Activated CD8-positive, alpha-beta memory T cell treated with anti-CD3 and anti-CD28 coated beads for 1 hour (primary cell): Measurements from ENCODE around the gene CRISPLD2.

ENCODE experiments used
- DNase-seq, 2 donors: peaks; one replicate each; pipeline ENCODE4 v3.0.0-alpha.2; 2020; ENCODE audit warnings: low read depth in 1 of 2; ENCODE audit errors: extremely low read depth in 1 of 2

CRISPLD2 gene

DNA sequence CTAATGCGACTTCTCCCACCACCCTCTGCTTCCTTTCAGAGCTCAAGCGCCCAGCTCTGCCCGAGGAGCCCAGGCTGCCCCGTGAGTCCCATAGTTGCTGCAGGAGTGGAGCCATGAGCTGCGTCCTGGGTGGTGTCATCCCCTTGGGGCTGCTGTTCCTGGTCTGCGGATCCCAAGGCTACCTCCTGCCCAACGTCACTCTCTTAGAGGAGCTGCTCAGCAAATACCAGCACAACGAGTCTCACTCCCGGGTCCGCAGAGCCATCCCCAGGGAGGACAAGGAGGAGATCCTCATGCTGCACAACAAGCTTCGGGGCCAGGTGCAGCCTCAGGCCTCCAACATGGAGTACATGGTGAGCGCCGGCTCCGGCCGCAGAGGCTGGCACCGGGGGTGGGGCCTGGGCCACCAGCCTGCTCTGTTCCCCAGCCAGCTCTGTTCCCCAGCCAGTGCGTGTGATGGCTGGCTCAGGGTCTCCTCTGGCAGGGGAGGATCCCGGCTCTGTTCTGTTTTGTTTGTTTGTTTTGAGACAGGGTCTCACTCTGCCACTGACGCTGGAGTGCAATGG is 18.7 kb downstream of the CRISPLD2 start:
- DNase-seq: no peak

- no peak for DNase-seq
Observed at GRCh38 chr16:84839054-84839453, 19.3 kb downstream of the CRISPLD2 start.

GRCh38 chr16:84839956-84840355 is 20.2 kb downstream of the CRISPLD2 start:
- no peak for DNase-seq

DNA sequence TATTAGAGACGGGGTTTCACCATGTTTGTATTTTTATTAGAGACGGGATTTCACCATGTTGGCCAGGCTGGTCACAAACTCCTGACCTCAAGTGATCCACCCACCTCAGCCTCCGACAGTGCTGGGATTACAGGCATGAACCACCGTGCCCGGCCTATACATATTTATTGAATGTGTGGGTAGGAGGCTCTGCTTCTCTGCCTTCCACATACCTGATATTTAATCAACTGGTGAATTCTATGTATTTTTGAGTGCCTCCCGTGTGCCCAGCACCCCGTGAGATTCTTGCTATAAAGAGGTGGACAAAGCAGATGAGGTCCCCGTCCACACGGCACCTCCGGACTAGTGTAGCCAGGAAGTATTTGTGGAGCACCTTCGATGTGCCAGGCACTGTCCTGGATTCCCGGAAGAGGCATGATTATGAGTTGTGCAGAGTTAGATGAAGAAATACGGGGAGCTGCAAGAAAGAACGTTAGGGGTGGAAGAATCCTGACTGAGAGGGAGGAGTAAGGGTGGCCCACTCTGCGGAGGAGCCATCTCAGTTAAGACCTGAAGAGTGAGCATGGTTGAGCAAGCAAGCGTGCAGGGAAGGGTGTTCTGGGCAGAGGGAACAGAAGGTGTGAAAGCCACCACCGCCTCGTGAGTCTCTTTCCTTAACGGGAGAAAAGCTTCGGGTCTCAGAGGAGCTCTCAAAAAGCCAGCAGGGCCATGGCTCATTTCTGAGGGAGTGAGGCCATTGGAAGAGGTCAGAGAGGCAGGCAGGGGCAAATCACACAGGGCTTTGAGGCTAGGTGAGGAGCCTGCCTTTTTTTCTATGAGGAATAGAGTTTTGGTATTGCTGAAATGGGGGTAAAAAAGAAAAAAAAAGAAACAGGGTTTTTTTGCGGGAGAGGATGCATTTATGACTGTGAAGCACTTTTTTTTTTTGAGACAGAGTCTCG is 21.2 kb downstream of the CRISPLD2 start:
- DNase-seq: no peak

- no peak for DNase-seq
Observed at GRCh38 chr16:84841787-84842300, 22.1 kb downstream of the CRISPLD2 start.

- no peak for DNase-seq
Observed at GRCh38 chr16:84842516-84843148, 22.8 kb downstream of the CRISPLD2 start.

DNA sequence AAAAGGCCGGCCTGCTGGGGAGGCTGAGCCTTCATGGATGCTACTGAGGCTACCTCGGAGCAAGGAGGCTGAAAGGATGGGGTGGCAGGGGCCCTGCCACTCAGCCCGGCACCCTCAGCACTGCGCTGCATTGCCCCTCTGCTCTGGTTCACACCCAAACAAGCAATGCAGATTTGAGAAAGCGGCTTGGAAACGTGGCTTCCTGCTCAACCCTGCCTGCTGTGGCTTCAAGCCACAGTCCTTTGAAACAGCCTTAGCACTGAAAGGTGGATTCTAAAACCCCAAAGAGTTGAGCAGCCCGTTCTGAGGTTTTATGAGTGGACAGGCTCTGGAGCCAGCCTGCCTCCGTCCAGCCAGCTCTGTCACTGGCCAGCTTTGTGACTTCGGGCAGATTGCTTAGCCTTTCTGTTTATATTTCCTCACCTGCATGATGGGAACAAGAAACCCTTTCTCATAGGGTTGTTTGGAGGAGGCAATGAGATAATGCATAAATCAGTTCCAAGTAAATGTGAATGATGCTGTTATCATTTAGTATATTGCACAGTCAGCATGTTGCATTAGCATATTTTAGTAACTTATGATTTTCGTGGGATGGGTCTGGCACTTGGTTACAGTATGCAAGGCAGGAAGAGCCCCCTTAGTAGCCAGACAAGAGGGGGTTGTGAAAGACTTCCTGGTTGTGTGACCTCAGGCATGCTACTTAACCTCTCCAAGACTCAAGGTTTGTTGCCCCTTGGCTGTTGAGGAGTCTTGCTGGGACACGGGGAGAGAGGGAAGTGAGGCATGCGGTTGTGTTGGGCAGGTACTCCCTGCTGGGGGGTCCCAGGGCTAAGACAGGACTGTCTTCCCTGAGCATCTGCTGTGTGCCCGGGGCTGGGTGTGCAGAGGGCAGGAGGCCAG is 23.6 kb downstream of the CRISPLD2 start:
- DNase-seq: no peak

DNA sequence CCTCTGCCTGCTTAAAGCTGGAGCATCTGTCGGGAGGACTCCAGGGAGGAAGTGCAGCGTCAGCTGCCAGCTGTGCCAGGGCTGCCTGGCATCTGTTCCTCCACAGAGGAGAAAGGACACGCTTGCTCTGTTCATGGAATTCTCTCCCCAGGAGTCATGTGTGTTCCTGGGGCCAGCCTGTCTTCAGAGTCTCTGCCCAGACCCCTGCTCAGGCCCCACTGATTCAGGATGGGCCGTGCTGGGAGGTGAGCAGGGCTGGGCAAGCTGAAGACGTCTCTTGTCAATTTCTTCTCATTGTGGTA is 24.2 kb downstream of the CRISPLD2 start:
- no peak for DNase-seq

DNA sequence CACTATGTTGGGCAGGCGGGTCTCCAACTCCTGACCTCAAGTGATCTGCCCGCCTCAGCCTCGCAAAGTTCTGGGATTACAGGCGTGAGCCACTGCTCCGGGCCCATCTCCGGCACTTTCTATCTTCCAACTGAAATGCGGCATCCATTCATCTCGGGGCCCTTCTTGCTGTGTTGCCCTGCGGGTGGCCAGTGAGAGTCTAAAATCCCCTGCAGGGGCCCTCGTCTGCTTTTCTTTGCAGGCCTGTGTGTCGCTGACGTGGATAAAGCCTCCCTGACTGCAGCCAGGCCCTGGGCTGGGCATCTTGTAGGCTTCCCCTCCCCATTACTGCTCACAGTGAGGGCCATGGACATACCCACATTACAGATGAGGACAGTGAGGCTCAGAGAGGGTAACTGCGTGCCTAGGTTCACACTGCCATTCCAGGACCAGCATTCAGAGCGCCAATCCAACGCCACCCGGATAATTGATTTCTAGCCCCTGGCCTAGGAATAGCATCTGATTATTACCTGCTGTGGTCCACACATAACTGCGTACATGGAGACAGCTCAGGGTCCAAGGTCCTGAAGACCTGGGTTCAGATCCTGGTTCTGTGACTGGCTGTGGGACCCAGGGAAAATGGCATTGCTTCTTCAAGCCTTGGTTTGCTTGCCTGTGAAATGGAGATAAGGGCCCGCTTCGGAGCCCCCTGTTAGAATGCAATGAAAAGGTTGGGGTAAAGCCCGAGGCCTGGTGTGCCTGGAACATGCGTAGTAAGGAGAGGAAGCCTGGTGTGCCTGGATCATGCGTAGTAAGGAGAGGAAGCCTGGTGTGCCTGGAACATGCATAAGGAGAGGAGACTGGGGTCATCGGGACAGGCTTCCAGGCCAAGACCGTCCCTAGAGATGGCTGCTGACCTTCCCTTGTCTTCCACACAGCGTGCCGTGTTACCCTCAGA is 25.0 kb downstream of the CRISPLD2 start:
- DNase-seq: no peak

GRCh38 chr16:84845496-84846002 is 25.8 kb downstream of the CRISPLD2 start:
- no peak for DNase-seq

GRCh38 chr16:84847564-84848355 is 28.0 kb downstream of the CRISPLD2 start:
- DNase-seq: no peak

DNA sequence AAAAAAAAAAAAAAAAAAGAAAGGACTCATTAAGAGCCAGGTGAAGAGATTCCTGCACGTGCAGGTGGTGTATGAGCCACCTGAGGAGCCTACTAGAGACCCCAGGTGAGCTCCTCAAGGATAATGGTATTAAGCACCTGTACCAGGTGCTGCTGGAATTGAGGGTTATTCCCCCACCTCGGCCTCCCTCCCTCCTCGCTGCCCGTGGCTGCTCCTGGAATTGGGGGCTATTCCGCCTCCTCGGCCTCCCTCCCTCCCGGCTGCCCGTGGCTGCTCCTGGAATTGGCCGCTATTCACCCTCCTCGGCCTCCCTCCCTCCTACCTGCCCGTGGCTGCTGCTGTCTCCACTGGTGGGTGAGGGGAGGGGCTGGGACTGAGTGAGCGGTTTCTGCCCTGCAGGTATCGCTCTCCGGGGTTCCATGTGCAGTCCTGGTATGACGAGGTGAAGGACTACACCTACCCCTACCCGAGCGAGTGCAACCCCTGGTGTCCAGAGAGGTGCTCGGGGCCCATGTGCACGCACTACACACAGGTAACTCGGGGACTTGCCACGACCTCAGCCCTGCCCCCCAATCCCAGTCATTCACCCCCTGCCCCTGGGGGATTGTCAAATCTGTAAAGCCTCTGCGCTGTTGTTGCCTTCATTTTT is 29.3 kb downstream of the CRISPLD2 start:
- DNase-seq: no peak

DNA sequence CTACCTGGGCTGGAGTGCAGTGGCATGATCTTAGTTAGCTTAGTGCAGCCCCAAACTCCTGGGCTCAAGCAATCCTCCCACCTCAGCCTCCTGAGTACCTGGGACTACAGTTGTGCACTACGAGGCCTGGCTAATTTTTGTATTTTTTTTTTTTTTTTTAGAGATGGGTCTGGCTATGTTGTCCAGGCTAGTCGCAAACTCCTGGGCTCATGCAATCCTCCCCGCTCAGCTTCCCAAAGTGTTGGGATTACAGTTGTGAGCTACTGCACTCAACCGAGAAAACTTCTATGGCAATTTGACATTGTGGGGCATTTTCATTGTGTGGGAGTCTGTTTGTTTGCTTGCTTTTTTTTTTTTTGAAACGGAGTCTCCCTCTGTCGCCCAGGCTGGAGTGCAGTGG is 30.0 kb downstream of the CRISPLD2 start:
- DNase-seq: no peak

DNA sequence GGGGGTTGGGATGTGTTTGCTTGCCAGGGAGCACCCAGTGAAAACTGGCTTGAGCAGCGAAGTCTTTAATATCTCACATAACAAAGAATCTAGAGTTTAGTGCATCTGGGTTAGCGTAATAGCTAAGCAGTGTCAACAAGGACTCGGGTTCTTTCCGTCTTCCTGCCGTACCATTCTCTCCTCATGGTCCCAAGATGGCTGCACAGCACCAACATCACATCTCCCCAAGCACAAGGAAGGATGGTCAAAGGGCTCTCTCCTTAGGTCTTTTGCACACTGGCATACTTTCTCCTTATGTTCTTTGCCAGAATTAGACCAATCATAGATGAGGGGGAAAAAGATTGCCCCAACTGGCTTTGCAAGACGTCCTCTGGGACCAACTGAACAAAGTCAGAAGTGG is 30.9 kb downstream of the CRISPLD2 start:
- DNase-seq: no peak

- DNase-seq: no peak
Observed at GRCh38 chr16:84851192-84852127, 31.7 kb downstream of the CRISPLD2 start.

GRCh38 chr16:84853534-84853933 is 33.7 kb downstream of the CRISPLD2 start:
- no peak for DNase-seq

DNA sequence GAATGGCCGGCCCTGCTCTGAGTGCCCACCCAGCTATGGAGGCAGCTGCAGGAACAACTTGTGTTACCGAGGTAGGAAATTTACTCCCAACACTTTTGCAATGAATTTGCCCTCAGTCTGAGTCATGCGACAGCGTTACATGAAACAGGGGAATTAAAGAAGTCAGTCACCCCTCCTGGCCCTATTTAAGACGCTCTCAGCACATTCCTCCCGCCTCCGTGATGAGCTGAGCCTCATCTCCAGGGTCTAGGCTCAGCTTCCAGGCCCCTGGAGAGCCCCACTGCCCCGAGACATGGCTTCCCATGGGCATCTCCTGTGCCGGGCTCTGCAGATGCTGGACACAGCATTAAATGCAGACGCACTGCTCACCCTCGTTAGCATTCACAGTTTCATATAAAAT is 35.0 kb downstream of the CRISPLD2 start:
- DNase-seq: no peak
